ENCODE measurements around the gene CALHM5. TPM values are rescaled to one million over a fixed set of nuclear protein-coding genes. Genes with fewer than 3 reads are reported as not detected.
A peak's percentile ranks its signal among the peaks of the same experiment; 100 is the strongest.

The CALHM5 gene
- total and polyA plus RNA-seq, 2 experiments from 2014 or later, result 0.51 to 9.8 TPM

GRCh38 chr6:116531675-116532570 is 20.5 kb downstream of the CALHM5 start:
- H3K9ac ChIP-seq, result no peak overlapping the region
- no peak for TF ChIP-seq EZH2 (IDR thresholded peaks at IDR 0.05; ENCODE audit: insufficient read depth, poor library complexity, severe bottlenecking)
- no peak for TF ChIP-seq EZH2phosphoT487 (IDR thresholded peaks at IDR 0.05; ENCODE audit: insufficient read depth, low read depth)
- H3K36me3 ChIP-seq (ENCODE audit: low read depth), result no peaks in the 10 kb centered on the region
- no peaks in the 10 kb centered on the region for H4K20me1 ChIP-seq (ENCODE audit: insufficient read depth)
- H2AFZ ChIP-seq, result 0 out of 2 replicates have a peak overlapping the region, but pooled peaks have one; percentile 31
- in situ Hi-C loops (cut with MboI), result loop anchor here (10.0 kb wide), 1 partner anchor 267 kb away; no protein-coding TSS in a partner anchor
- no peaks in the 10 kb centered on the region for H3K9me2 ChIP-seq (ENCODE audit: insufficient read depth)
- 68 to 73% methylated on average over 12 of the region's 12 CpGs for WGBS, 2 experiments (ENCODE audit: low coverage in 1 of 2, low lambda C conversion rate in 2 of 2, missing lambda C conversion rate in 2 of 2)
- peak; percentile 81 for DNase-seq
- H3K4me3 ChIP-seq, result no peak overlapping the region
- H3K9me3 ChIP-seq (ENCODE audit: low read depth), result no peaks in the 10 kb centered on the region
- H3K79me2 ChIP-seq (ENCODE audit: insufficient read depth), result no peaks in the 10 kb centered on the region
- H3K4me2 ChIP-seq (ENCODE audit: unreplicated experiment), result no peak overlapping the region
- H3F3A ChIP-seq (ENCODE audit: insufficient read depth), result no peaks in the 10 kb centered on the region
- peaks cover 12% of the 10 kb centered on the region for H3K4me1 ChIP-seq (ENCODE audit: insufficient read depth)
- H3K27ac ChIP-seq, result no peak overlapping the region
- no peaks in the 10 kb centered on the region for H3K27me3 ChIP-seq (replicated peaks; ENCODE audit: insufficient read depth)

GRCh38 chr6:116533233-116533957 is 22.0 kb downstream of the CALHM5 start:
- in situ Hi-C loops (cut with MboI), result loop anchor here (10.0 kb wide), 1 partner anchor 269 kb away; no protein-coding TSS in a partner anchor
- Histone ChIP-seq H3K36me3 (ENCODE audit: low read depth) (no peaks in the 10 kb centered on the region), H3K4me2 (ENCODE audit: unreplicated experiment) (no peak overlapping the region), H3K9ac (no peak overlapping the region), H3K9me3 (ENCODE audit: low read depth) (no peaks in the 10 kb centered on the region), H3K27ac (no peak overlapping the region), H3K9me2 (ENCODE audit: insufficient read depth) (no peaks in the 10 kb centered on the region), H2AFZ (no peak overlapping the region), H3K27me3 (replicated peaks; ENCODE audit: insufficient read depth) (no peaks in the 10 kb centered on the region), H4K20me1 (ENCODE audit: insufficient read depth) (no peaks in the 10 kb centered on the region), H3K4me3 (no peak overlapping the region), H3K79me2 (ENCODE audit: insufficient read depth) (no peaks in the 10 kb centered on the region), H3K4me1 (ENCODE audit: insufficient read depth) (peaks cover 10% of the 10 kb centered on the region), H3F3A (ENCODE audit: insufficient read depth) (no peaks in the 10 kb centered on the region)
- WGBS, 2 experiments (ENCODE audit: low coverage in 1 of 2, low lambda C conversion rate in 2 of 2, missing lambda C conversion rate in 2 of 2), result 60 to 68% methylated on average over 9 of the region's 9 CpGs
- TF ChIP-seq EZH2 (IDR thresholded peaks at IDR 0.05; ENCODE audit: insufficient read depth, poor library complexity, severe bottlenecking), result no peak
- TF ChIP-seq EZH2phosphoT487 (IDR thresholded peaks at IDR 0.05; ENCODE audit: insufficient read depth, low read depth), result no peak
- DNase-seq, result no peak

- Histone ChIP-seq H3K36me3 (ENCODE audit: low read depth) (no peaks in the 10 kb centered on the region), H2AFZ (peak overlapping the region; percentile 20; the same call in 1 of the 2 replicates), H3K4me2 (ENCODE audit: unreplicated experiment) (no peak overlapping the region), H3K79me2 (ENCODE audit: insufficient read depth) (no peaks in the 10 kb centered on the region), H3K27me3 (replicated peaks; ENCODE audit: insufficient read depth) (no peaks in the 10 kb centered on the region), H3K4me1 (ENCODE audit: insufficient read depth) (no peaks in the 10 kb centered on the region), H3K9ac (no peak overlapping the region), H3K27ac (no peak overlapping the region), H3K9me2 (ENCODE audit: insufficient read depth) (no peaks in the 10 kb centered on the region), H4K20me1 (ENCODE audit: insufficient read depth) (no peaks in the 10 kb centered on the region), H3K9me3 (ENCODE audit: low read depth) (no peaks in the 10 kb centered on the region), H3F3A (ENCODE audit: insufficient read depth) (no peaks in the 10 kb centered on the region), H3K4me3 (no peak overlapping the region)
- TF ChIP-seq EZH2 (IDR thresholded peaks at IDR 0.05; ENCODE audit: insufficient read depth, poor library complexity, severe bottlenecking) (no peak), EZH2phosphoT487 (IDR thresholded peaks at IDR 0.05; ENCODE audit: insufficient read depth, low read depth) (no peak)
- in situ Hi-C loops (cut with MboI), result loop anchor here (10.0 kb wide), 1 partner anchor 270 kb away; no protein-coding TSS in a partner anchor
- no peak for DNase-seq
Observed at GRCh38 chr6:116535109-116535508, 23.7 kb downstream of the CALHM5 start.

GRCh38 chr6:116536216-116536621 is 24.8 kb downstream of the CALHM5 start:
- Histone ChIP-seq H3K36me3 (ENCODE audit: low read depth) (no peaks in the 10 kb centered on the region), H3K4me3 (no peak overlapping the region), H3K4me1 (ENCODE audit: insufficient read depth) (no peaks in the 10 kb centered on the region), H3K79me2 (ENCODE audit: insufficient read depth) (no peaks in the 10 kb centered on the region), H3F3A (ENCODE audit: insufficient read depth) (no peaks in the 10 kb centered on the region), H4K20me1 (ENCODE audit: insufficient read depth) (no peaks in the 10 kb centered on the region), H3K27ac (no peak overlapping the region), H2AFZ (peak overlapping the region; percentile 71), H3K9me2 (ENCODE audit: insufficient read depth) (no peaks in the 10 kb centered on the region), H3K9me3 (ENCODE audit: low read depth) (no peaks in the 10 kb centered on the region), H3K9ac (no peak overlapping the region), H3K27me3 (replicated peaks; ENCODE audit: insufficient read depth) (no peaks in the 10 kb centered on the region), H3K4me2 (ENCODE audit: unreplicated experiment) (no peak overlapping the region)
- DNase-seq, result peak; percentile 79
- in situ Hi-C loops (cut with MboI), result loop anchor here (10.0 kb wide), 1 partner anchor 271 kb away; no protein-coding TSS in a partner anchor
- WGBS, 2 experiments (ENCODE audit: low coverage in 1 of 2, low lambda C conversion rate in 2 of 2, missing lambda C conversion rate in 2 of 2), result 13 to 16% methylated on average over 4 of the region's 4 CpGs
- TF ChIP-seq EZH2 (IDR thresholded peaks at IDR 0.05; ENCODE audit: insufficient read depth, poor library complexity, severe bottlenecking) (no peak), EZH2phosphoT487 (IDR thresholded peaks at IDR 0.05; ENCODE audit: insufficient read depth, low read depth) (no peak)
